GM19438 (cell line): ENCODE measurements around the gene SPACA9.

Source experiments
- ATAC-seq: cut with Tn5 transposase; IDR thresholded peaks from one replicate; pipeline ENCODE4 v1.9.1; 2021; ENCODE audit warnings: low read depth; ENCODE audit not compliant: unreplicated experiment

SPACA9 gene

DNA sequence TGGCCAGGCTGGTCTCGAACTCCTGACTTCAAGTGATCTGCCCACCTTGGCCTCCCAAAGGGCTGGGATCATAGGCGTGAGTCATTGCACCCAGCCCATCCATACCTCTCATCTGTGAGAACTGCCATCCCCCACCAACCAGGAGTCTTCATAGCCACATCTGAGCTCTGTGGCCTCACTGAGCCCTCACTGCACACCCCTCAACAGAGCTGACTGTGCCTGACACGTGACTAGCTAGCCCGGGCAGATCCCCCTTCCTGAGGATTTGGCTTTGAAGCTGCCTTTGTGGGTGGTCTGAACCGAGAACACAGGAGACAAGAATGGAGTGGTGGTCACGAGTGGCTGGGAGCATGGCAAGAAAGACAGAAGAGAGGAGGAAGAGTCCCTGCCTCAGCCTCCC, 16.2 kb upstream of the SPACA9 start:
- ATAC-seq = no peak

DNA sequence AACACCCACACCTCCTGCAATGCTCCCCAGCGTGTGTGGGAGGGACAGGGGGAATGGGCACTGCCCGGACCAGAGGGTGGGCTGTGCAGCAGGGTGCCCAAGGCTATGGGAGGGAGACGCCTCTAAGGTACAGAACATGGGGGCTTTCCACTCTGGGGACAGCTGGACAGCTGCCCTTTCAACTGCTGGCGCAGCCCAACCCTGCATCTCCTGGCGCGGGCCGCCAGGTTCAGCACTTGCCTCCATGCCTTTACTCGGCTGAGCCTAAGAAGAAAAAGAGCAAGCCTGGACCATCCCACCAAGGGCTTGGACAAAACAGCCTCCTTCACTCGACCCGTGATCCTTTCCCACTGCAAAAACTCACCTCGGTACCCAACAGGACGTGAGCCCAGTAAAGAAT, 15.6 kb upstream of the SPACA9 start:
- no peak for ATAC-seq

DNA sequence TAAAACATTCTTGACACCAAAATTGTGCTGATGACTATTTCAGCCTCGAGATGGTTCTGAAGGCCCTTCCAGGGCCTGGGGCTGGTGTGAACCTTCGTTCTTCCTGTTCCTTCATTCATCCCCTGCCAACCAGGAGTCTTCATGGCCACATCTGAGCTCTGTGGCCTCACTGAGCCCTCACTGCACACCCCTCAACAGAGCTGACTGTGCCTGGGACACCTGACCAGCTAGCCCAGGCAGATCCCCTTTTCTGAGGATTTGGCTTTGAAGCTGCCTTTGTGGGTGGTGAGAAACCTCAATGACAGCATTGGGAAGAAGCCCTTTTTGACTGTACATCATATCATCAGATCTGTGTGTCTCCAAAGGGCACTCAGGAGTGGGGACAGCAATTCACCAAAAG, 14.4 kb upstream of the SPACA9 start:
- no peak for ATAC-seq

DNA sequence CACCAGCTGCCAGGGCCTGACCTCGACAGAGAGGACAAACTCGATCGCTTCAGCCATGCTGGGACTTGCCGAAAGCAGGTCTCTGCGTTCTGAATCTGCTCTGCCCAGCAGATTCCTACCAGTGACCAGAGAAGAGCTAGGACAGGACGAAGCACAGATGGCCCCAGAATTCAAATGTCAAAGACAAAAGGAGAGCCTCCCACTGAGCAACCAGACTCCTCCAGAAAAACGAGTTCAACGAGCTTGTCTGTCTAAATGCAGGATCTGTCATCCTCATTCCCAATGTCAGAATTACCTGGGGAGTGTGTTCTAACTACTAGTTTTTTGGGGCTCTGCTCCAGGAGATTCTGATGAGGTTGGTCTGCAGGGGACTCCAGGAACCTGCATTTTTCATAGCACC, 14.0 kb upstream of the SPACA9 start:
- ATAC-seq = no peak

DNA sequence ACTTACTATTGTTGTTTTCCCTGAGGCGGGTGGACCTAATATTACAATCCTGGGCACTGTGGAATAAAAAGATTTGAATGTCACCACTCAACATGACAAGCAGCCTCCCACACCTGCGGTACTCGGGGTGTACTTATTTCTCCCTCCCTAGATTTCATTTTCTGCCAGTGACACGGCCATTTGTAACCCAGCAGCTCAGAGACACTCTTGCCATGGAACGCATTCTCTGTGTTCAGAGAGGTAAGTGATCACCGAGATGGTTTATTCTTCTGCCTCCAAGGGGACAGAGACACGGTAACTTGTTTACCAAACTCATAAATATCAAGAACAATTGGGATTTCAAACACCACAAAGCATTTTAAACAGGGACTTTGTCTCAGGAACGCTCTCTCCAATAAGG, 11.8 kb upstream of the SPACA9 start:
- no peak for ATAC-seq

DNA sequence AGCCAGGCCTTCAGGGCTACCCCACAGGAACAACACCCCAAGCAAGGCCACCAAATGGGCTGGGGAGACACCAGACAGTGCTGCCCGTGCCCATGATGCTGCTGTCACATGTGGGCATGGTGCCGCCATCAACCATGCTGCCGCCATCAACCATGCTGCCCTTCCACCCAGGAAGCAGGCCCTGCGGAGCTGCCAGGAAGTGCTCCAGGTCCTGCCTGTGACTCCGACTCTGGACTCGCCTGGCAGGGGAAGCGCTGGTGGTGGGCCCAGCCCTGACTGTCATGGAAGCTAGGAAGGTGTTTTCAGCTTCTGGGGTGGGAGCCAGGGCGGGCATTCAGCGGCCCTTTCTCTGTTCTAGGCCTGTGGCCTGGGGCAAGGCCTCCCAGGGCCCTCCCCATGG, 9.4 kb upstream of the SPACA9 start:
- no peak for ATAC-seq

DNA sequence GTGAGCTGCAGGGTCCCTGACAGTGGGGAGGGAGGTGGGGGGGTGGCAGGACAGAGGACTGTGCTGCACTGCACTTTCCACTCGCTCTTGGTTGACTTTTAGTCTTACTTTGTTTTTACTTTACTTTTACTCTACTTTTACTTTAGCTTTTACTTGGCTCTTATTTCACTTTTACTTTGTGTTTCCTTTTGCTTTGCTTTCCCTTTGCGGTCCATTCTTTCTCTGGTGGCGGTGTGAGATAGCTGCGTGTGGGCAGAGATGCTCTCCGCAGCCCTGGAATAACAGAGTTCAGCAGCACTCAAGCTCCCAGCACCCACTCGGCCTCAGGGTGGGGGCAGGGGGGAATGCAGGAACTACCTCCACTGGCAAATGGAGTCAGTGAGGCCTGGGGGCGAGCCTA, 5.3 kb upstream of the SPACA9 start:
- ATAC-seq = no peak

DNA sequence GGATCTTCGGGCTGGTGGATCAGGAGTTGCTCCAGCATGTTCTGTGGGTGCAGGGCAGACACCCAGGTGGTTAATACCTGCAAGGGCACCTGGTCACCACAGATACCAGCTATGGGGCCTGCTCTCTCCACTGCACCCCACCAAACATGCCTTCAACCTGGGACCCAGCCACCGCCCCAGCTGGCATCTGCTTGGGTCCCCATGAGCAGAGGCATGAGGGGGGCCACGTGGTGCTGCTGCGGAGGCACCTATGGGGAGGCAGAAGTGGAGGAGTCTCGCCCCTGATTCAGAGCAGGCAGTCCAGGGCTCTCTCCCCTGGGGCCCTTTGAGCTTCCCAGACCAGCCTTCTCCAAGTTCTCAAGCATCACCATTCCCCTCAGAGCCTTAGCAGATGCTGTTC, 3.5 kb upstream of the SPACA9 start:
- ATAC-seq = no peak

DNA sequence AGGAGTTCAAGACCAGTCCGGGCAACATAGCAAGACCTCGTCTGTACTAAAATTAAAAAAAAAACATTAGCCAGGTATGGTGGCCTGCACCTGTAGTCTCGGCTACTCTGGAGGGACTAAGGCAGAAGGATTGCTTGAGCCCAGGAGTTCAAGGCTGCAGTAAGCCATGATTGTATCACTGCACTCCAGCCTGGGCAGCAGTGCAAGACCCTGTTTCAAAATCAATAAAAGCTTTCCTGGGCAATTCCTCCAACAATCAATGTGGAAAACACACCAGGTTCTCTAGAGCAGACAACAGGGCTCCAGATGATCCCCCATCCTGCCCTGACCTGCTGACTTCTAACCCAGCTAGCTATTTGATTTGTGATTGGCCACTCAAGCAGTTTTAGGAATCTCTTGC, 1.8 kb upstream of the SPACA9 start:
- ATAC-seq = no peak

DNA sequence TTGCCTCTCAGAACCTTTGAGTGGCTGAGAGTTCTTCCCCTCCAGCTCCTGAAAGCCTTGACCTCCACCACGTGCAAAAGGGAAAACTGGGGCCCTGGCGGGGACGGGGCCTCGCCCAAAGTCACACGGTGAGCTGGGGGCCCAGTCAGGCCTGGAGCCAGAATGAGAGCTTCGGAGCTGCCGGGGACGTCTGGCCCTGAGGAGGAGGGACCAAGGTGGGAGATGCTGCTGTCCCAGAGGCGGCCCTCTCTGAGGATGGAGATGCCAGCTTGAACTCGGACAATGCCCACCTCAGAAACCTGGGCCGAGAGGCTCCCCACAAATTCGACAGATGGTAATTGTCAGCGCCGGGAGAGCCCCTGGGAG, 1.3 kb upstream of the SPACA9 start:
- ATAC-seq = no peak

DNA sequence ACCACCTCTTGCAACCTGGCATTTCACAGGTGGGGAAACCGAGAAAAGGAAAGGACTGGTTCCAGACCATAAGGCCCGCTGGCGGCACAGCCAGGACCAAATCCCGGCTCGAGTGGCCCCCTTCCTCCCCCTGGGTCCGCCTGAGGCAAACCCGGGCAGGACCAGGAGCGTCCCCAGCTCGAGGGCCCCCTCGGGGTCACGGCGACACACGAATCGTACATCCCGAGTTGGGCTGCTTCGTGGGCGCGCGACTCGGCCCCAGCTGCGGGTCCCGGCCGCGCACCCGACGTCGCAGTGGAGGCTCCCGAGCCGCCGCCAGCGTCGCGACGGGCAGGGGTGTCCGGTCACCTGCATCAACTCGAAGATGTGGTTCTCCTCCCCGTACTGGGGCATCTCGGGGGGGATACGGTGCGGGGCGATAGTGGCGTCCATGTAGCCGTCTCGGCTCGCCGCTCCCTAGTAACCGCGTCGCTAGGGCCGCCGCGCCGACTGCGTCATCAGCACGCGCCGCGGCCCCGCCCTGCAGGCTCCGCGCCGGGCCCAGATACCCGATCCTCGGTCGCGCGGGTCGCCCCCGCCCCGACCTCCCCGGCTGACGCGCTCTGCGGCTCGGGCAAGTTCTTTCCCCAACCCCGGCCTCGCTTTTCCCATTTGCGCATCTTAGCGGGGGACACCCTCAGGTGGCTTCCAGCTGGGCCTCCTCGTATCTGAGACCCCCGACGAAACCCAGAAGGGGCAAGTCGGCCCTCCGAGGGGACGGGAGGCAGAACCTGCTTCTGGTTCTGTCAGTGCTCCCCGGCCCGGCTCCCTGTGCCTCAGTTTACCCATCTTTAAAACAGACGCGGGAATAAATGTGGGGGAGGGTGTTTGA, 639 bp upstream of the SPACA9 start, which contains the start of gene AK8:
AK8 (minus strand) TSS at position 461 of the 871 bp plus-strand sequence; CDS start at position 432, 29 bp downstream.
- no peak for ATAC-seq

DNA sequence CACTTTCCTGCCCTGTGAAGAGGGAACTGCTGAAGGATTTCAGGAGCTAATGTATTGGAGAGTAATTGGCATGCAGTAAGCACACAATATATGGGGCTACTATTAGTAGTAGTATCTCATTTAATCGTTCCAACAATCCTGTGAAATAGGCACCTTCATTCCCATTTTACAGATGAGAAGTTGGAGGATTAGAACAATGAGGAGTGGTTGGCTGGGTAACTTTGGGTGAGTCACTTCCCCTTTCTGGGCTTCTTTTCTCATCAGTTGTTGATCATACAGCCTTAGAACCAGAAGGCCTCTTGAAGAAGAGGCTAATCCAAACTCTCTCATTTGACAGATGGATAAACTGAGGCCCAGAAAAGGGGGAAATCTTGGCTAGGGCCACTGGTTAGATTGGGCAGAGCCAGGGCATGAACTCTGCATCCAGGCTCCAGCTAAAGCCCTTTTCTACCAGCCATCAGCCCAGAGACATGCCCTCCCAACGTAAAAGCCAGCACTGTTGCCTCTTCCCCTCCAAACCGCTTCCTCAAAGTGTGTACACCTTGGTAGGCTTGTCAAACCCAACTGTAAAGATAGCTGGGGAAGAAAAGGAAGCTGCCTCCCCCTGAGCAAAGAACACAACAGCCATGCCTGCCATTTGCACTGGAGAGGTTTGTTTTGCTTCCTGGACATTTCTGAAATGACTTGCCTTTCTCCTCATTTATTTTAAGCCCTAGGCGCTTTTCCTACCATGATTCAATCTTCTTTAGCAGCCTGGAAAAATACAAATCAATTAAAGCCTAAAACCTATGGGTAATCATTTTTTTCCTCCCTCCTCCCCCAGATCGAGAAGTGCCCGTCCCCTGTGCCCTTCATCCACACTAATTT, 992 bp downstream of the SPACA9 start:
- ATAC-seq = no peak

DNA sequence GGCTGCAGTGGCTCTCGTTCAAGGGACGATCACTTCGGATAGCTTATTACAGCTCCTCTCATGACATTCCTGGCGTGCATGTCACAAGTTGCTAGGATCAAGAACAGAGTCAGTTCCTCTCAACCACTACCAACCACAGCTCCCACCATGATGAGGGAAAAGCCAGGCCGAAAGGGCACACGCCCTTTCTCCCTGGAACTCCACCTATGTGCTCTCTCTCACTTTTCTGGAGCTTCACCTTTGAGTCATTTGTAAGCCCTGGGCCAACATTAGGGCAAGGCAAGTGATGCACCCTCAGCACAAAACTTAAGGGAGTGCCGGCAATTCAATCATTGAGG, 1.6 kb downstream of the SPACA9 start:
- no peak for ATAC-seq

DNA sequence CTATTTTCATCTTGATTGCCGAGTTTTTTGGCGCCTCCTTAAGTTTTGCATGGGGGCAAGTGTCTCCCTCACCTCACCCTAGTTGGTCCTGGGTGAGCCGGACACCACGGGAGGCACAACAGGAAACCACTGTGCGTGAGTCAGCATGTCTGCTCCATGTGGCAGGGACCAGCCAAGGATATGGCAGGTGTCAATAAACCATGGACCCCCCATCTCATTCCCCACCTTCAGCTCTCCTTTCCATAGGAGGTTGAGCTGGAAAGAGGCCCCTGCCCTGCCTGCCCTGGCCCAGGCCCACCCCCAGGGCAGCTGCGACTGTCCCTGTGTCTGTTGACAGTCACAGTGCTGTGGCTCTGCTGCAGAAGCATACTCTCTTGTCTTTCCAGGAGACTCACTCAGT, 3.1 kb downstream of the SPACA9 start:
- no peak for ATAC-seq

DNA sequence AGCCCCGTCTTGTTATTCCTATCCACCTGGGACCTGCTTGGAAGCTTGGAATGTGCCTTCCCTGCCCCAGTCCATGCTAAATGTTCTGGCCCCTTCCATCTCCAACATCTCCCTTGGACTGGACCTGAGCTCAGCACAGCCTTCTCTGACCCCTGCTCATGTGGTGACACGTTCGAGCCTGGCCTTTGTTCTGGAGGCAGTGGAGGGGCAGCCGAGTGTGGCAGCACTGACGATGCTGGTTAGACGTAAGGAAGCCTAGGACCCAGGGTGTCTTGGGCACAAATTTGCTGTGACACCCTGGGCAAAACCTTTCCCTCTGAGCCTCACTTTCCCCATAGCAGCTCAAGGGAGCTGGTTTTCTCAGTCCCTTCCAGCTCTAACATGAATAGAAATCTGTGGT, 3.9 kb downstream of the SPACA9 start:
- no peak for ATAC-seq

DNA sequence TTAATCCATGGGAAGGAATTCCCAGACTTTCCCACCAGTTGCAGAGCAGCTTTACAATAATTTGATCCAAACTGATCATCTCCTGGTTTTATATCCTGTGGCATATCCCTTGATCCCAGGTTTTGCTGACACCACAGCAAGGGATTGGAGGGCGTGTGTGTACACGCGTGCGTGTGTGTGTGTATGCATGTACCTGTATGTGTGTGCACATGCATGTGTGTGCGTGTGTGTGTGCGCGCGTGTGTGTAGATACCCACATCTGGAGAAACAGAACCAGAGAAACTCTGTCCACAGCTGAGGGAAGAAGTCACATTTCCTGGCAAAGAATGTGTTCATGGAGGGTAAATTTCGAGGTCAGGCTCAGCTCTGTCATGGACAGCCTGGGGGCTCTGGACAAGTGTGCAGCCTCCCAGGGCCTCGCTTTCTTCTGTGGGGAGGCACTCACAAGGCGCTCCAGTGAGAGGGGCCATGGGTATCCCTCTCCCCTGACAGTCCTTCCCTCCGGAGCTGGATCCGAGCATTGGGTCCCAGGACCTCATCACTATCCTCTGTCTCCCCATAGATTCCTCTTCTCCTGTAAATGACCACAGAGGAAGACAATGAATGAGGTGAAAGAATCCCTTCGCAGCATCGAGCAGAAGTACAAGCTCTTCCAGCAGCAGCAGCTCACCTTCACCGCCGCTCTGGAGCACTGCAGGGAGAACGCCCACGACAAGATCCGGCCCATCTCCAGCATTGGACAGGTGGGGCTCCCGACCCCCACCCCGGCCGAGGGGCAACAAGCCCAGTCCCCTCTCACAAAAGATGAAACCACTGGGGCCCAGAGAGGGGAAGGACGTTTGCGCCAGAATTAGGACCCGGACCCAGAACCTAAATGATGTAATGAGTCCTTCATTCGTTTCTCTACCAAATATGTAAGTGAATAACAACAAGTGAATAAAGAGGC, 4.9 kb downstream of the SPACA9 start:
- ATAC-seq = no peak

DNA sequence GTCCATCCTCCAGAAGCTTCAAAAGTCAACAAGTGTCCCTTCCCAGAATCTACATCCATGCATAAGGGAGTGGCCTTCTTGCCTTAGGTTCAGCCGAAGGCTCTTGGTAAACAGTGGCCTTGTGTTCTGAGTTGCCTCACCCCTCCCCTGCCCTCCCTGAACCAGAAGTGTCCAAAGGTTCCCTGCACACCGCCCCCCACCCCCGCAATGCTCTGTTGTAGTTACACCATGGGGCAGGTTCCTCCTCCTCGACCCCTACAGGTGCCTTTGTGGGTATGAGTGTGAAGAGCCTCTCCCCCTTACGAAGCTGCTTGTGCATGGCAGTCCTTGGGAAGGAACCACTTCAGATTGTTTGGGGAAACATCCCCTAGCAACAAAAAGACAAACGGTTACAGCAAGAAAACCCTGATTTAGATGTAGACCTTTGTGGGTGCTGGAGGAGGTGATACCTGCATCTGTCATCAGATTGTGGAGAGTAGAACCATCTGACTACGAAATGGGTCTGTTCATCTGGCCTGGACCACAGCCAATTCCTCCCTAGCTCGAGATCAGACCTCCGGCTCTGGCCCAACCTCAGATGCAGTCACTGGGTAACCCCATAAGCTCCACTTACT, 7.1 kb downstream of the SPACA9 start:
- no peak for ATAC-seq

DNA sequence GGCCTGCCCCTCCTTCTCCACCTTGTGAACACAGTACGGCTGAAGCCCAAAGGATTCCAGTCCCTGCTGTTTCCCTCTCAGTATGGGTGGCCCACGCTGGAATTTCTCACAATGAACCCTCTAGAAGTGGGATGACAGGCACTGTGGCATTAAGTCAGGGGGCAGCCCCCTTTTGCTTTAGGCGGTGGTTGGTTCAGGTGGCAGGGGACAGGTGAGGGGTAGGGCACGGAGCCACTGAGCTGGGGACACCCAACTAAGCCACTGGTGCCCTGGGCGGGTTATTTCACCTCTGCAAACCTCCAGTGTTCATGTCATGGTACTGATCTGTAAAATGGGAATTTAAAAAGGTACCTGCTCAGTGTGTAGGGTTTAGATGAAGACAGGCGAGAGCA, 7.6 kb downstream of the SPACA9 start:
- ATAC-seq = no peak

DNA sequence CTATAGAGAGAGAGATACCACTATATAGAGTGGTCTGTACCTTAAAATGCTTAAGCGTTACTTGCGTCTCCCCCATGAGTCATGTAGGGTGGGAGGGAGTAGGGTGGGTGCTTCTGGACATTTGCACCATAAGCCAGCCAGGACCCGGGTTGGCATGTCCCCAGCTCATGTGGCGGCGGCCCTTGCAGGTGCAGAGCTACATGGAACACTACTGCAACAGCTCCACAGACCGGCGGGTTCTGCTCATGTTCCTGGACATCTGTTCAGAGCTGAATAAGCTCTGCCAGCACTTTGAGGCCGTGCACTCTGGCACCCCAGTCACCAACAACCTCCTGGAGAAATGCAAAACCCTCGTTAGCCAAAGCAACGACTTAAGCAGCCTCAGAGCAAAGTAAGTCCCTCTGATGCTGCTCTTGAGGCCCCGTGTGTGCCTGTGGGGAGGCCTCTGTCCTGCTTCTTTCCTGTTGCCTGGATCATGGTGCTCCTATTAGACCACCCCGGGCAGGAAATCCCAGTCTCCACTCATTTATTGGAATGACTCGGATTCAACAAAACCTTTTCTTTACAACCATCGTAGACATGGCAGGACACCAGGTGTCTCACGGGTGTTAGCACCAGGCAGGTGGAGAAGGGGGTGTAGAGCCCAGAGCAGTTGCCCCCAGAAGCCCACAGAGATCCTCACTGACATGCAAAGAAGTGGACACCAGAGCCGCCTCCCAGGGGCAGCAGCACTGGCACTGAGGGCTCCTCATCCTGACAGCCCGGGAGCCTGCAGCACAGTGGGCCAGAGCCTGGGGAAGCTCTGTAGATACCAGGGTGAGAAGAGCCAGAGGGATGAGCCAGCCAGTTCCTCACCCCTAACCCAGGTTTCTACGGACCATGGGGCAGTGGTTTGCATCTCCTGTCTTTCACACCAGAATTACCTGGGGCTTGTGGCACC, 8.8 kb downstream of the SPACA9 start:
- no peak for ATAC-seq
